ENCODE data around the gene SERP1. TPM values are rescaled to one million over a fixed set of nuclear protein-coding genes. Genes with fewer than 3 reads are reported as not detected.

SERP1 gene
- total RNA-seq, 2 donors from 2014 or later: 304 to 473 TPM

DNA sequence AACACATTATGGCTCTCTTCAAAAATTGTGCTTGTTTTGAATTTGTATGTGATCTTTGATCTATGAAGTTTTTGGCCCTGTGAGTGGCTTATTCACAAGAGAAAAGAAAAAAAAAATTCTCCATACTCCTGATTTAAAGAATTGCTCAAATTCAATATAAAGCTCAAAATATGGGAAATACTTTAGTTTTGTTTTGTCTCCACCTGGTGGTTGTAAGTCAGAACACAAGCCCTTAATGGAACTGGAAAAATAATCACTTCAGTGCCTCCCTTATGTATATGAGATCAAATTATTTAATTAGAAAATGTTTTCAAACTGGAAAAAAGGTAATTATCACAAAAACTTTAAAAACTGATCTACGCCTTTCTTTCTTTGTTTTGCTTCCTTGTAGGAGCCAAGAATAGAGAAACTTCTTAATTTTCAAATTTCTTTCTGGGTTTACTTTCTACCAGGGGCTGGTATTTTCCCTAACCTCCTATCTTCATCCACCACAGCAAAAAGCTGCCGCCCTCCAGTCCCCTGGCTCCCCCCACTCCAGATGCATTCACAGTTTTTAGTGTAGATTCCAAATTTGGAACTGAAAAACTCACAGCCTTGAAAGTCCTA, 50.6 kb downstream of the SERP1 start:
- Histone ChIP-seq H3K27ac (no peak overlapping the region), H3K4me3 (no peak overlapping the region), H3K9me3 (no peaks in the 10 kb centered on the region), H3K27me3 (replicated peaks; ENCODE audit: insufficient read depth) (no peaks in the 10 kb centered on the region), H3K36me3 (no peaks in the 10 kb centered on the region), H3K4me1 (replicated peaks) (no peaks in the 10 kb centered on the region)
- TF ChIP-seq, protein P1, sequence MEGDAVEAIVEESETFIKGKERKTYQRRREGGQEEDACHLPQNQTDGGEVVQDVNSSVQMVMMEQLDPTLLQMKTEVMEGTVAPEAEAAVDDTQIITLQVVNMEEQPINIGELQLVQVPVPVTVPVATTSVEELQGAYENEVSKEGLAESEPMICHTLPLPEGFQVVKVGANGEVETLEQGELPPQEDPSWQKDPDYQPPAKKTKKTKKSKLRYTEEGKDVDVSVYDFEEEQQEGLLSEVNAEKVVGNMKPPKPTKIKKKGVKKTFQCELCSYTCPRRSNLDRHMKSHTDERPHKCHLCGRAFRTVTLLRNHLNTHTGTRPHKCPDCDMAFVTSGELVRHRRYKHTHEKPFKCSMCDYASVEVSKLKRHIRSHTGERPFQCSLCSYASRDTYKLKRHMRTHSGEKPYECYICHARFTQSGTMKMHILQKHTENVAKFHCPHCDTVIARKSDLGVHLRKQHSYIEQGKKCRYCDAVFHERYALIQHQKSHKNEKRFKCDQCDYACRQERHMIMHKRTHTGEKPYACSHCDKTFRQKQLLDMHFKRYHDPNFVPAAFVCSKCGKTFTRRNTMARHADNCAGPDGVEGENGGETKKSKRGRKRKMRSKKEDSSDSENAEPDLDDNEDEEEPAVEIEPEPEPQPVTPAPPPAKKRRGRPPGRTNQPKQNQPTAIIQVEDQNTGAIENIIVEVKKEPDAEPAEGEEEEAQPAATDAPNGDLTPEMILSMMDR (IDR thresholded peaks at IDR 0.05): peak; percentile 37 to 93 (median 88)
- TF ChIP-seq POLR2AphosphoS5 (IDR thresholded peaks at IDR 0.05): no peak
- WGBS: 1% methylated on average over 2 of the region's 2 CpGs
- intact Hi-C loops (cut with DNase I): loop anchor here (2.0 to 10.0 kb wide), 4 partner anchors 85 to 531 kb away; no protein-coding TSS in a partner anchor
- no peak for DNase-seq (ENCODE audit: low spot score)

DNA sequence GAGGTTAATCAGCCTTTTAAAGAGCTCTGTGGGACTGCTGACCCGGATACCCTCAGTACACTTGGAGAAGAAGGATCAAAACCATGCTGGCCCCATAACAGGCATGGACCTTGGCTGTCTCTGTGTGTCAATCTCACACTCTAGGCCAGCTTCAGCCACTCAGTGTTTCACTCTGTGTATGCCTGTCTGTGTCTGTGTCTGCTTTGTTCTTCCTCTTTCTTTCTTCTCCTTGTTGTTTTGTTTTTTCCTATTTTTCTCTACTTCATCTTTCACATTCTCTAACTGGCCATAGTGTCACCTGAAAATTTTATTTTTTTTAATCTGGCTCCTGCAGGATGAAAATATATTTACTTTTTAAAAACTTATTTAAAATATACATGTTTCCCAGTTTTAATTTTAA, 51.1 kb downstream of the SERP1 start:
- Histone ChIP-seq H3K9me3 (no peaks in the 10 kb centered on the region), H3K4me3 (no peak overlapping the region), H3K36me3 (no peaks in the 10 kb centered on the region), H3K27me3 (replicated peaks; ENCODE audit: insufficient read depth) (no peaks in the 10 kb centered on the region), H3K4me1 (replicated peaks) (no peaks in the 10 kb centered on the region), H3K27ac (no peak overlapping the region)
- 90% methylated on average over 1 of the region's 1 CpG for WGBS
- no peak for DNase-seq (ENCODE audit: low spot score)
- intact Hi-C loops (cut with DNase I): loop anchor here (2.0 to 10.0 kb wide), 4 partner anchors 84 to 530 kb away; no protein-coding TSS in a partner anchor
- TF ChIP-seq POLR2AphosphoS5 (IDR thresholded peaks at IDR 0.05) (no peak), POLR2A (IDR thresholded peaks at IDR 0.05) (no peak)
- TF ChIP-seq, protein P1 (IDR thresholded peaks at IDR 0.05): no peak

DNA sequence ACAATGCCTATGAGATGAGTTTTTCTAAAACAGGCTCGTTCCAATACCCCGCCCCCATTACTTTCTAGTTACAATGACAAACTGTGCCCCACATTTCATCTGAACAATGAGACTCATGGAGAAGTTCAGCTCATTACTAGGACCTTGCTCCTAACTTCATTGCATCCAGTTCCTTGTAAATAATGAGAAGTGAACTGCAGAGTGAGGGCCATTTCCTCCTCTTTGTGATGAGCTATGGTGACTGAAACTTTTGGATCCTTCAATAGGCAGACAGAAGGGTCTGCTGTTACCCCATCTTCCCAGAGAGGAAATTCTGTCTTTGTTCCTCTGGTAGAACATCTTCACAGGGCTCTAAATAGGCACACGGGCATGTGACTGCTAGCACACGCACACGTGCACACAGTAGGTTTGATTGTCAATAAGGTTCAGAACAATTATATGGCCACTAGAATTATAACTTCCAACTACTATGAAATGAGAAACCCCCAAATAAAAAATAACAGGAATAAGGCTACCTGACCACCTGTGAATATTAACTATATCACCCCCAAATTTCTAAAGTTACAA, 51.8 kb downstream of the SERP1 start:
- H3K36me3 ChIP-seq: no peaks in the 10 kb centered on the region
- TF ChIP-seq, protein P1 (IDR thresholded peaks at IDR 0.05): no peak
- TF ChIP-seq POLR2AphosphoS5 (IDR thresholded peaks at IDR 0.05): no peak
- TF ChIP-seq POLR2A (IDR thresholded peaks at IDR 0.05): no peak
- H3K27ac ChIP-seq: no peak overlapping the region
- no peak for DNase-seq (ENCODE audit: low spot score)
- no peak overlapping the region for H3K4me3 ChIP-seq
- H3K27me3 ChIP-seq (replicated peaks; ENCODE audit: insufficient read depth): no peaks in the 10 kb centered on the region
- no peaks in the 10 kb centered on the region for H3K4me1 ChIP-seq (replicated peaks)
- WGBS: 90% methylated on average over 5 of the region's 5 CpGs
- intact Hi-C loops (cut with DNase I): loop anchor here (2.0 to 10.0 kb wide), 2 partner anchors 84 to 530 kb away; no protein-coding TSS in a partner anchor
- H3K9me3 ChIP-seq: no peaks in the 10 kb centered on the region

Other genes starting within 250 kb of the SERP1 start
- gene TSC22D2, start 138.2 kb downstream of the SERP1 start, total RNA-seq: 10 to 100 TPM in 1 of 2 donors, 1 to 10 TPM in 1; 9.6 to 29.2 TPM
- 100 to 1,000 TPM in 1 of 2 donors, 10 to 100 TPM in 1; 71.9 to 141 TPM for gene EIF2A, start 291 bp upstream of the SERP1 start, total RNA-seq
- gene SELENOT, start 56.8 kb upstream of the SERP1 start, total RNA-seq: 100 to 1,000 TPM; 123 to 126 TPM
- under 1 TPM; 0.09 to 0.57 TPM for gene ERICH6, start 157.4 kb upstream of the SERP1 start, total RNA-seq
- 10 to 100 TPM; 47.4 to 48.9 TPM for gene SIAH2, start 216.7 kb upstream of the SERP1 start, total RNA-seq

Data from prostate gland (tissue), 2 donors.